Measurements from ENCODE around the gene DEPDC5.

DNA sequence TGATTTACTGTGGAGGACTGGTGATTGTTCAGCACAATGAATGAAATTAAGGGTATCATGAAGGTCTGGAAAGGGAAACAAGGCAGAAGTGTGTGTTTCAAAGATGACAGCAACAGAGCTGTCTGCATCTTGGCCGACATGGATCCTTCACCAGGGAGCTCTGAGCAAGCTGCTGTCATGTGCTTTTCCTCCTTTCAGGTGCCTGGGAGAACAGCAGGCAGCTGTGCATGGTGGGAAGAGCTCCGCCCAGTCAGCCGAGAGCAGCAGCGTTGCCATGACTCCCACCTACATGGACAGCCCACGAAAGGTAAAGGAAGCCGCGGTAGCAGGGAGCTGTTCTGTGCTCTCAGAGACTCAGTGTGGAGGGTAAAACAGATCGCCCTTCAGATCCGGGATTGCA lies 103.4 kb downstream of the DEPDC5 start:
- TF ChIP-seq, protein P1, sequence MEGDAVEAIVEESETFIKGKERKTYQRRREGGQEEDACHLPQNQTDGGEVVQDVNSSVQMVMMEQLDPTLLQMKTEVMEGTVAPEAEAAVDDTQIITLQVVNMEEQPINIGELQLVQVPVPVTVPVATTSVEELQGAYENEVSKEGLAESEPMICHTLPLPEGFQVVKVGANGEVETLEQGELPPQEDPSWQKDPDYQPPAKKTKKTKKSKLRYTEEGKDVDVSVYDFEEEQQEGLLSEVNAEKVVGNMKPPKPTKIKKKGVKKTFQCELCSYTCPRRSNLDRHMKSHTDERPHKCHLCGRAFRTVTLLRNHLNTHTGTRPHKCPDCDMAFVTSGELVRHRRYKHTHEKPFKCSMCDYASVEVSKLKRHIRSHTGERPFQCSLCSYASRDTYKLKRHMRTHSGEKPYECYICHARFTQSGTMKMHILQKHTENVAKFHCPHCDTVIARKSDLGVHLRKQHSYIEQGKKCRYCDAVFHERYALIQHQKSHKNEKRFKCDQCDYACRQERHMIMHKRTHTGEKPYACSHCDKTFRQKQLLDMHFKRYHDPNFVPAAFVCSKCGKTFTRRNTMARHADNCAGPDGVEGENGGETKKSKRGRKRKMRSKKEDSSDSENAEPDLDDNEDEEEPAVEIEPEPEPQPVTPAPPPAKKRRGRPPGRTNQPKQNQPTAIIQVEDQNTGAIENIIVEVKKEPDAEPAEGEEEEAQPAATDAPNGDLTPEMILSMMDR (conservative IDR thresholded peaks at IDR 0.05; ENCODE audit: low read depth, low read length), result no peak
- TF ChIP-seq EZH2 (IDR thresholded peaks at IDR 0.05; ENCODE audit: borderline replicate concordance, low read depth, low read length, poor library complexity, severe bottlenecking), result no peak

All from A673 (cell line).